ENCODE measurements around the gene KDM8. TPM values are rescaled to one million over a fixed set of nuclear protein-coding genes. Genes with fewer than 3 reads are reported as not detected.

KDM8 gene
- total and polyA plus RNA-seq, 2 experiments from 2014 or later, result 5.1 to 5.7 TPM

- Mint-ChIP-seq H3K9me3 (peaks cover 44% of the 10 kb centered on the region), H3K27me3 (ENCODE audit: insufficient read depth, low read depth, poor library complexity) (no peaks in the 10 kb centered on the region), H3K27ac (no peak overlapping the region), H3K4me1 (no peaks in the 10 kb centered on the region), H3K4me3 (no peak overlapping the region), H3K36me3 (ENCODE audit: low read depth) (no peaks in the 10 kb centered on the region; the same call in 2 of the 3 replicates)
- H4K20me1 ChIP-seq (replicated peaks; ENCODE audit: insufficient read depth), result no peaks in the 10 kb centered on the region
- H3K4me2 ChIP-seq, result no peak overlapping the region
- TF ChIP-seq ZNF331 (CRISPR knock-in tag; IDR thresholded peaks at IDR 0.05; ENCODE audit: low read depth) (no peak), POLR2AphosphoS5 (IDR thresholded peaks at IDR 0.05; ENCODE audit: low read depth) (no peak), STAT1 (IDR thresholded peaks at IDR 0.05; ENCODE audit: unreplicated experiment) (no peak), CTCF (conservative IDR thresholded peaks at IDR 0.05; ENCODE audit: low read depth in 2 of 2) (no peak), EZH2 (IDR thresholded peaks at IDR 0.05; ENCODE audit: low read depth, unreplicated experiment) (no peak), NANOG (IDR thresholded peaks at IDR 0.05; ENCODE audit: borderline replicate concordance) (no peak), JUNB (IDR thresholded peaks at IDR 0.05; ENCODE audit: unreplicated experiment) (no peak), ZNF114 (CRISPR knock-in tag; IDR thresholded peaks at IDR 0.05) (no peak), ZNF462 (CRISPR knock-in tag; IDR thresholded peaks at IDR 0.05) (no peak), EZH2phosphoT487 (IDR thresholded peaks at IDR 0.05; ENCODE audit: unreplicated experiment) (no peak), CREB1 (CRISPR knock-in tag; IDR thresholded peaks at IDR 0.05; ENCODE audit: low read depth) (no peak), REST (IDR thresholded peaks at IDR 0.05; ENCODE audit: unreplicated experiment) (no peak)
- TF ChIP-seq, protein P1, sequence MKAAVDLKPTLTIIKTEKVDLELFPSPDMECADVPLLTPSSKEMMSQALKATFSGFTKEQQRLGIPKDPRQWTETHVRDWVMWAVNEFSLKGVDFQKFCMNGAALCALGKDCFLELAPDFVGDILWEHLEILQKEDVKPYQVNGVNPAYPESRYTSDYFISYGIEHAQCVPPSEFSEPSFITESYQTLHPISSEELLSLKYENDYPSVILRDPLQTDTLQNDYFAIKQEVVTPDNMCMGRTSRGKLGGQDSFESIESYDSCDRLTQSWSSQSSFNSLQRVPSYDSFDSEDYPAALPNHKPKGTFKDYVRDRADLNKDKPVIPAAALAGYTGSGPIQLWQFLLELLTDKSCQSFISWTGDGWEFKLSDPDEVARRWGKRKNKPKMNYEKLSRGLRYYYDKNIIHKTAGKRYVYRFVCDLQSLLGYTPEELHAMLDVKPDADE (IDR thresholded peaks at IDR 0.05), result no peak
- no peak overlapping the region for H3K27ac ChIP-seq (ENCODE audit: low read depth)
- no peak for DNase-seq (ENCODE audit: low spot score)
- no peak overlapping the region for H3K4me3 ChIP-seq
- no peaks in the 10 kb centered on the region for H3K27me3 ChIP-seq (ENCODE audit: insufficient read depth)
- H2AFZ ChIP-seq, result no peak overlapping the region
- no peaks in the 10 kb centered on the region for H3K4me1 ChIP-seq (ENCODE audit: insufficient read depth)
- H3K79me2 ChIP-seq (replicated peaks; ENCODE audit: insufficient read depth), result no peaks in the 10 kb centered on the region
- H3K36me3 ChIP-seq (ENCODE audit: insufficient read depth), result no peaks in the 10 kb centered on the region
- no peaks in the 10 kb centered on the region for H3F3A ChIP-seq (replicated peaks; ENCODE audit: low read depth)
- no peaks in the 10 kb centered on the region for H3K9me2 ChIP-seq (ENCODE audit: insufficient read depth)
- no peak for ATAC-seq
Observed at GRCh38 chr16:27168790-27169189, 34.5 kb upstream of the KDM8 start.
